Measurements from ENCODE around the gene HESX1. TPM values are rescaled to one million over a fixed set of nuclear protein-coding genes. Genes with fewer than 3 reads are reported as not detected.

HESX1 gene
- total and polyA plus RNA-seq, 2 of the 4 experiments (the other 2 are of a cell fraction), result 0.36 to 0.82 TPM

DNA sequence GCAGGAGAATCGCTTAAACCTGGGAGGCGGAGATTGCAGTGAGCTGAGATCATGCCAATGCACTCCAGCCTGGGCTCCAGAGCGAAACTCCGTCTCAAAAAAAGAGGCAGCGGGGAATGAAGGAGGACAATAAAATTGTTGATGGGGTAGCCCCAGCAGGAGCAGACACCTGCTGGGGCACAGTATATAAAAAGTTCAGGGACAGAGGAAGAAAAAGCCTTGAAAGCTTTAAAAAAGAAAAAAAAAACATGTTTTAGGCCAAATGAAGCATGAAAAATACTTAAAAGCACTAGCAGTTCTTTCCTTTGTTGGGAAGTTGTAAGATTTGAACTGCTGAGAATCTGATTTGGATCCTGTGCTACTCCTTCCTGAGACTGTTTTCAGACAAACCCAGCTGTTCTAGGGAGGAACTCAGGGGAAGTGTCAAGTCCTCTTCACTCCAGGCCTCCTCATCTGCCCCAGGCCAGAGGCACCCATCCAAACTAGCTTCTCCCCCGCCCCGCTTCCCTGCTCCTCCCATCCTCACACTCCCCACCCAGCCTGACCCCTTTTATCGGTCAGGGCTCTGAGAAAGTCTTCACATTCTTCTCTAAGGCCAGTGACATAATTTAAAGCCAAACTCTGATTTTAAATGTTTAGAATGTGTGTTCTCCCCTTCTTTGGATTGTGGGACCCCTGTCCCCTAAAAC lies 39.6 kb downstream of the HESX1 start:
- ATAC-seq (ENCODE audit: low read depth), result no peak
- intact Hi-C loops (cut with micrococcal nuclease), result loop anchor here (5.0 kb wide), 1 partner anchor 153 kb away; no protein-coding TSS in a partner anchor
- TF ChIP-seq CEBPB (IDR thresholded peaks at IDR 0.05; ENCODE audit: low read depth, low read length), result no peak
- no peak for TF ChIP-seq CTCF (conservative IDR thresholded peaks at IDR 0.05; ENCODE audit: low read depth, low read length)
- TF ChIP-seq MAFK (IDR thresholded peaks at IDR 0.05; ENCODE audit: low read depth, low read length), result no peak
- TF ChIP-seq, protein P1, sequence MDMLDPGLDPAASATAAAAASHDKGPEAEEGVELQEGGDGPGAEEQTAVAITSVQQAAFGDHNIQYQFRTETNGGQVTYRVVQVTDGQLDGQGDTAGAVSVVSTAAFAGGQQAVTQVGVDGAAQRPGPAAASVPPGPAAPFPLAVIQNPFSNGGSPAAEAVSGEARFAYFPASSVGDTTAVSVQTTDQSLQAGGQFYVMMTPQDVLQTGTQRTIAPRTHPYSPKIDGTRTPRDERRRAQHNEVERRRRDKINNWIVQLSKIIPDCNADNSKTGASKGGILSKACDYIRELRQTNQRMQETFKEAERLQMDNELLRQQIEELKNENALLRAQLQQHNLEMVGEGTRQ (IDR thresholded peaks at IDR 0.05; ENCODE audit: low read depth, low read length), result no peak
- no peak for TF ChIP-seq NFE2L2 (IDR thresholded peaks at IDR 0.05; ENCODE audit: low read depth, low read length)
- TF ChIP-seq RAD21 (IDR thresholded peaks at IDR 0.05; ENCODE audit: low read length), result no peak
- TF ChIP-seq RFX5 (IDR thresholded peaks at IDR 0.05; ENCODE audit: low read depth, low read length), result no peak
- TF ChIP-seq FOS (IDR thresholded peaks at IDR 0.05; ENCODE audit: low read depth, low read length), result no peak
- no peak for TF ChIP-seq POLR2A (IDR thresholded peaks at IDR 0.05; ENCODE audit: low read depth, low read length)
- no peak for TF ChIP-seq ELK1 (IDR thresholded peaks at IDR 0.05; ENCODE audit: borderline replicate concordance, low read depth, low read length)
- TF ChIP-seq BHLHE40 (IDR thresholded peaks at IDR 0.05; ENCODE audit: low read depth, low read length), result no peak
- no peak for TF ChIP-seq MAZ (IDR thresholded peaks at IDR 0.05; ENCODE audit: borderline replicate concordance, low read depth, low read length)
- no peak for TF ChIP-seq SMC3 (IDR thresholded peaks at IDR 0.05; ENCODE audit: low read depth, low read length)
- no peak for TF ChIP-seq RCOR1 (IDR thresholded peaks at IDR 0.05; ENCODE audit: insufficient replicate concordance, low read length)
- no peak for TF ChIP-seq MXI1 (IDR thresholded peaks at IDR 0.05; ENCODE audit: borderline replicate concordance, low read depth, low read length)

More for the DNA sequence above, 39.6 kb downstream of the HESX1 start:
- Histone ChIP-seq H2AFZ (replicated peaks; ENCODE audit: low read length, poor library complexity) (no peak overlapping the region), H3K27ac (ENCODE audit: insufficient read depth, low read length) (no peak overlapping the region), H3K4ac (ENCODE audit: low read depth, low read length) (no peak overlapping the region), H4K91ac (ENCODE audit: insufficient read depth, low read depth, low read length) (no peak overlapping the region), H2BK120ac (ENCODE audit: low read depth, low read length) (no peak overlapping the region), H3K56ac (ENCODE audit: extremely low read depth, insufficient read depth, low read length) (no peak overlapping the region), H4K5ac (ENCODE audit: low read depth, low read length) (no peak overlapping the region), H3K27me3 (ENCODE audit: control insufficient read depth, insufficient read depth, low read length) (peaks cover 31% of the 10 kb centered on the region), H3K4me2 (ENCODE audit: low read depth, low read length) (no peak overlapping the region), H3K23ac (ENCODE audit: low read depth, low read length) (no peak overlapping the region), H4K20me1 (ENCODE audit: insufficient read depth, low read length) (no peaks in the 10 kb centered on the region; the same call in 1 of the 2 replicates), H2BK15ac (ENCODE audit: low read depth, low read length) (no peak overlapping the region), H3K9me3 (ENCODE audit: control insufficient read depth, insufficient read depth, low read length) (no peaks in the 10 kb centered on the region), H3K36me3 (ENCODE audit: control insufficient read depth, insufficient read depth, low read length) (no peaks in the 10 kb centered on the region), H3K18ac (ENCODE audit: low read depth, low read length) (no peak overlapping the region), H2BK5ac (ENCODE audit: low read depth, low read length, poor library complexity, severe bottlenecking) (no peak overlapping the region), H3K9me1 (ENCODE audit: insufficient read depth, low read length) (no peaks in the 10 kb centered on the region), H3K4me3 (ENCODE audit: insufficient read depth, low read depth, low read length) (no peak overlapping the region), H3K14ac (replicated peaks; ENCODE audit: low read depth, low read length) (no peak overlapping the region), H3K9ac (ENCODE audit: low read depth, low read length) (no peak overlapping the region), H3K4me1 (ENCODE audit: control insufficient read depth, insufficient read depth, low read length) (peaks cover 4% of the 10 kb centered on the region; the same call in 1 of the 2 replicates), H3K79me1 (ENCODE audit: low read depth in 1 of 2, low read length in 2 of 2) (no peaks in the 10 kb centered on the region), H2AK5ac (ENCODE audit: low read depth, low read length) (no peak overlapping the region), H2BK20ac (ENCODE audit: low read depth, low read length) (no peak overlapping the region), H2AK9ac (replicated peaks; ENCODE audit: low read depth, low read length, poor library complexity) (no peak overlapping the region), H4K8ac (ENCODE audit: low read depth in 2 of 2, low read length in 2 of 2) (no peak overlapping the region)
- CTCF ChIA-PET, result interaction anchor here (0.6 kb wide), 1 partner anchor 273 kb away, joined by 4 read pairs; no protein-coding TSS in a partner anchor
- no peak for DNase-seq
- in situ Hi-C loops (cut with MboI; ENCODE audit: low sequenced_read_pairs) (loop anchor here (25.0 kb wide), 1 partner anchor 402 kb away; the partner anchor contains the start of gene PDE12), dilution Hi-C loops (cut with HindIII; ENCODE audit: low sequenced_read_pairs, unreplicated experiment) (no loop called here)
- WGBS, 2 experiments (ENCODE audit: extremely low coverage in 2 of 2, insufficient read length in 1 of 2), result 100% methylated on average over 3 of the region's 8 CpGs; no CpG with 5 or more reads in 1 of the 2 experiments
- BruUV-seq (replicated peaks), result no TSS peak
- POLR2A ChIA-PET (ENCODE audit: unreplicated experiment), result no interaction called here

Data from IMR-90 (cell line).